Measurements from ENCODE around the gene CD274.

DNA sequence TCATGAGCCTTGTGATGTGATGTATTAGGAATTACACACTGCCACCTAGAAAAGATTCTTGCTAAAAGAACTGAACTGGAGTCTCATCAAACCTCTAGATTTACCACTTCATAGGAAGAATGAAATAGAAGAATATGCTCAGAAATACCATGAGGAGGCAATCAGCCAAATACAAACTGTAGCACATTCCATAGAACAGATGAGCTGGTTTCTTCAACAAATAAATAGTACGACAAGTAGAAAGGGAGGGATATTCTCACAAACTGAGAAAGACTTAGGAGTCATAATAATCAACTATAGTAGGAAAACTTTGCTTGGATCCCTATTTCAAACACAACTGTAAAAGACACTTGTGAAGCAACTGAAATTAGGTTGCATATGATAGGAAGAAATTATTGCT, 28.1 kb upstream of the CD274 start:
- TF ChIP-seq POLR2A (IDR thresholded peaks at IDR 0.05; ENCODE audit: low read depth, low read length): no peak
- TF ChIP-seq, protein P1, sequence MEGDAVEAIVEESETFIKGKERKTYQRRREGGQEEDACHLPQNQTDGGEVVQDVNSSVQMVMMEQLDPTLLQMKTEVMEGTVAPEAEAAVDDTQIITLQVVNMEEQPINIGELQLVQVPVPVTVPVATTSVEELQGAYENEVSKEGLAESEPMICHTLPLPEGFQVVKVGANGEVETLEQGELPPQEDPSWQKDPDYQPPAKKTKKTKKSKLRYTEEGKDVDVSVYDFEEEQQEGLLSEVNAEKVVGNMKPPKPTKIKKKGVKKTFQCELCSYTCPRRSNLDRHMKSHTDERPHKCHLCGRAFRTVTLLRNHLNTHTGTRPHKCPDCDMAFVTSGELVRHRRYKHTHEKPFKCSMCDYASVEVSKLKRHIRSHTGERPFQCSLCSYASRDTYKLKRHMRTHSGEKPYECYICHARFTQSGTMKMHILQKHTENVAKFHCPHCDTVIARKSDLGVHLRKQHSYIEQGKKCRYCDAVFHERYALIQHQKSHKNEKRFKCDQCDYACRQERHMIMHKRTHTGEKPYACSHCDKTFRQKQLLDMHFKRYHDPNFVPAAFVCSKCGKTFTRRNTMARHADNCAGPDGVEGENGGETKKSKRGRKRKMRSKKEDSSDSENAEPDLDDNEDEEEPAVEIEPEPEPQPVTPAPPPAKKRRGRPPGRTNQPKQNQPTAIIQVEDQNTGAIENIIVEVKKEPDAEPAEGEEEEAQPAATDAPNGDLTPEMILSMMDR (IDR thresholded peaks at IDR 0.05; ENCODE audit: extremely low read depth in 1 of 2, insufficient read depth in 1 of 2, low read depth in 1 of 2, low read length in 2 of 2): no peak
- TF ChIP-seq, protein P2, sequence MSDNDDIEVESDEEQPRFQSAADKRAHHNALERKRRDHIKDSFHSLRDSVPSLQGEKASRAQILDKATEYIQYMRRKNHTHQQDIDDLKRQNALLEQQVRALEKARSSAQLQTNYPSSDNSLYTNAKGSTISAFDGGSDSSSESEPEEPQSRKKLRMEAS (IDR thresholded peaks at IDR 0.05; ENCODE audit: insufficient read depth, insufficient read length): no peak
- no peak for TF ChIP-seq POLR2AphosphoS5 (IDR thresholded peaks at IDR 0.05; ENCODE audit: insufficient read depth, low read depth, low read length)
- TF ChIP-seq JUN (IDR thresholded peaks at IDR 0.05; ENCODE audit: borderline replicate concordance, insufficient read depth, insufficient read length, low read depth): no peak
- TF ChIP-seq GATA2 (IDR thresholded peaks at IDR 0.05; ENCODE audit: insufficient read depth, insufficient read length, low read depth, low read length): no peak
- TF ChIP-seq FOS (IDR thresholded peaks at IDR 0.05; ENCODE audit: borderline replicate concordance, insufficient read depth, low read length): no peak
- no peak for TF ChIP-seq EZH2 (IDR thresholded peaks at IDR 0.05; ENCODE audit: borderline replicate concordance, low read depth, low read length, severe bottlenecking)
- no peak for TF ChIP-seq MYC (IDR thresholded peaks at IDR 0.05; ENCODE audit: low read depth, low read length)

All from endothelial cell of umbilical vein (primary cell).